GM12878 (cell line): ENCODE data around the gene ZFPM1. TPM values are rescaled to one million over a fixed set of nuclear protein-coding genes. Genes with fewer than 3 reads are reported as not detected.

Experiments
- ATAC-seq: fragments of 200-7000 bp; cut with Tn5 transposase; 3 replicates; pipeline ENCODE4 v1.9.1; 2020; ENCODE audit warnings: mild to moderate bottlenecking, moderate library complexity
- BruUV-seq: library from RNA; stranded (reverse); fragments of 400-500 nt; replicated peaks from 2 replicates; lab custom pipeline; 2021; lab: Mats Ljungman, UMichigan
- CTCF ChIA-PET: fragments of 300-600 bp; sonication (Branson Sonifier 250); formaldehyde crosslinking; extraction: SDS; loops from one replicate; lab custom pipeline; 2021; ENCODE audit warnings: inconsistent platforms; lab: Yijun Ruan, JAX
- POLR2A ChIA-PET: fragments of 350-600 bp; formaldehyde crosslinking; extraction: SDS; loops from one replicate; lab custom pipeline; 2021; ENCODE audit warnings: inconsistent platforms; lab: Charles Lee
- RAD21 ChIA-PET: fragments of 300-600 bp; sonication (Branson Sonifier 250); formaldehyde crosslinking; loops from one replicate; lab custom pipeline; 2023; ENCODE audit warnings: antibody characterized with exemption; ENCODE audit not compliant: unreplicated experiment; lab: Charles Lee
- SMC1A ChIA-PET: fragments of 300-600 bp; sonication (Branson Sonifier 250); formaldehyde crosslinking; loops from one replicate; lab custom pipeline; 2023; ENCODE audit not compliant: unreplicated experiment, uncharacterized antibody; lab: Charles Lee
- DNase-seq: peaks from one replicate; pipeline ENCODE4 v3.0.0-alpha.2; 2011; ENCODE audit warnings: low read depth, low spot score
- FAIRE-seq: peaks from 3 replicates; lab custom pipeline; 2011; peaks lifted over from hg19 to GRCh38; lab: Jason Lieb, UNC
- H2AFZ ChIP-seq: 2 replicates; pipeline ENCODE4 v1.6.0; 2011; ENCODE audit warnings: low read depth, low read length, control low read depth; ENCODE audit not compliant: control insufficient read depth
- H3K27ac ChIP-seq: 2 replicates; pipeline ENCODE4 v1.5.1; 2011; ENCODE audit warnings: control low read depth; ENCODE audit not compliant: control insufficient read depth, insufficient read depth
- H3K27me3 ChIP-seq, 2 experiments: replicated peaks in 1 of 2; 2 replicates each; pipeline versions ENCODE4 v1.6.0 to v1.6.1; 2011; ENCODE audit warnings: low read length in 1 of 2; ENCODE audit not compliant: control insufficient read depth in 2 of 2, insufficient read depth in 2 of 2
- H3K36me3 ChIP-seq, 2 experiments: 2 replicates each; pipeline ENCODE4 v1.5.1; 2011; ENCODE audit warnings: low read length in 1 of 2; ENCODE audit not compliant: control insufficient read depth in 2 of 2, insufficient read depth in 2 of 2
- H3K4me1 ChIP-seq: 2 replicates; pipeline ENCODE4 v1.6.1; 2011; ENCODE audit warnings: mild to moderate bottlenecking, low read length, moderate library complexity, mixed read lengths; ENCODE audit not compliant: control insufficient read depth, insufficient read depth
- H3K4me2 ChIP-seq: 2 replicates; pipeline ENCODE4 v1.6.0; 2011; ENCODE audit warnings: control low read depth; ENCODE audit not compliant: control insufficient read depth, insufficient read depth
- H3K4me3 ChIP-seq: fragments of 200-600 bp; sonication (generic); 2 replicates; pipeline ENCODE4 v1.5.1; 2016
- H3K79me2 ChIP-seq: 2 replicates; pipeline ENCODE4 v1.6.0; 2011; ENCODE audit warnings: low read length; ENCODE audit not compliant: control insufficient read depth, insufficient read depth
- H3K9ac ChIP-seq: 2 replicates; pipeline ENCODE4 v1.8.0; 2011; ENCODE audit warnings: low read length, control low read depth, mixed read lengths; ENCODE audit not compliant: control insufficient read depth, insufficient read depth
- H3K9me3 ChIP-seq: replicated peaks from 3 replicates; pipeline ENCODE4 v1.5.1; 2011; ENCODE audit warnings: mild to moderate bottlenecking, low read length; ENCODE audit not compliant: control insufficient read depth, insufficient read depth
- H4K20me1 ChIP-seq: 2 replicates; pipeline ENCODE4 v1.6.0; 2011; ENCODE audit not compliant: control insufficient read depth, insufficient read depth
- ATF2 ChIP-seq: IDR thresholded peaks from 2 replicates; pipeline ENCODE4 v1.6.1; 2012; ENCODE audit warnings: low read length, inconsistent platforms
- BHLHE40 ChIP-seq, 2 experiments: fragments of 450-650 bp in 1 of 2; IDR thresholded peaks; 2 replicates each; pipeline ENCODE4 v1.6.1; 2011 to 2017; ENCODE audit warnings: low read depth in 2 of 2, borderline replicate concordance in 1 of 2, improper control_type of control experiment in 1 of 2, low read length in 1 of 2, mild to moderate bottlenecking in 1 of 2
- CBFB ChIP-seq: IDR thresholded peaks from 2 replicates; pipeline ENCODE4 v1.6.1; 2016; ENCODE audit warnings: antibody characterized with exemption, low read depth
- CBX5 ChIP-seq: sonication (generic); IDR thresholded peaks from 2 replicates; pipeline ENCODE4 v1.6.1; 2016; ENCODE audit warnings: low read depth, moderate library complexity, mild to moderate bottlenecking, inconsistent platforms
- CUX1 ChIP-seq: IDR thresholded peaks from 2 replicates; pipeline ENCODE4 v1.6.1; 2012; ENCODE audit warnings: improper control_type of control experiment, low read depth, low read length; ENCODE audit not compliant: insufficient replicate concordance
- GABPA ChIP-seq: IDR thresholded peaks from 2 replicates; pipeline ENCODE4 v1.6.1; 2014; ENCODE audit warnings: antibody characterized with exemption, low read depth, mild to moderate bottlenecking, inconsistent platforms
- HDAC2 ChIP-seq: fragments of 200-600 bp; sonication (generic); IDR thresholded peaks from 2 replicates; pipeline ENCODE4 v1.6.1; 2017
- HDAC6 ChIP-seq: fragments of 200-600 bp; sonication (generic); IDR thresholded peaks from one replicate; pipeline ENCODE4 v1.8.0; 2017; ENCODE audit warnings: antibody characterized with exemption; ENCODE audit not compliant: unreplicated experiment
- MTA2 ChIP-seq: fragments of 450-650 bp; IDR thresholded peaks from 2 replicates; pipeline ENCODE4 v1.6.1; 2016; ENCODE audit warnings: low read depth, mild to moderate bottlenecking, moderate library complexity
- POU2F2 ChIP-seq: IDR thresholded peaks from 3 replicates; pipeline ENCODE4 v1.6.1; 2011; ENCODE audit warnings: low read depth, mild to moderate bottlenecking, low read length, borderline replicate concordance
- STAT1 ChIP-seq: fragments of 450-650 bp; conservative IDR thresholded peaks from 2 replicates; pipeline ENCODE4 v1.6.1; 2014; ENCODE audit warnings: antibody characterized with exemption, mild to moderate bottlenecking
- WGBS: methylation state at CpG from one replicate; pipeline ENCODE4 v1.1.6; 2016; ENCODE audit warnings: low lambda C conversion rate; ENCODE audit not compliant: insufficient replicate concordance, insufficient coverage; ENCODE audit errors: missing lambda C conversion rate; 5-methylcytosine and 5-hydroxymethylcytosine counted together
- in situ Hi-C: fragments of 300-500 bp; cut with MboI; formaldehyde crosslinking; loops from 9 replicates; pipeline ENCODE4 v1.14.3; 2018; ENCODE audit warnings: mixed read lengths
- intact Hi-C: fragments of 100-400 bp; cut with micrococcal nuclease; formaldehyde crosslinking; loops from one replicate; pipeline ENCODE4 v1.14.2; 2022; ENCODE audit not compliant: unreplicated experiment
- polyA plus RNA-seq, 11 experiments: library from polyadenylated mRNA; depleted of rRNA in 4 of 11; unstranded in 6 of 11; stranded (reverse) in 5 of 11; fragments of >200 nt; fragmentation: Nextera tagmentation in 4 of 11; fragmentation: Illumina TruSeq in 1 of 11; extraction: Ambion mirVana in 4 of 11; extraction: Trizol in 1 of 11; gene quantifications; 1 replicate in 1 of 11; 2 replicates in 10 of 11; pipeline versions ENCODE4 v1.2.1 to v1.2.3, GENCODE V29; 2011 to 2016; ENCODE audit warnings: inconsistent platforms in 2 of 11, missing spikeins in 2 of 11, low read depth in 1 of 11
- total RNA-seq, 4 experiments: library from RNA; depleted of rRNA in 3 of 4; stranded (reverse); fragments of >200 nt in 3 of 4; fragmentation: Illumina TruSeq in 1 of 4; extraction: Trizol in 1 of 4; gene quantifications; 2 replicates each; pipeline versions ENCODE4 v1.2.1 to v1.2.3, GENCODE V29; 2013 to 2021
- TF ChIP-seq, protein P1 (sequence below): fragments of 450-650 bp; IDR thresholded peaks from 2 replicates; pipeline ENCODE4 v1.6.1; 2016; ENCODE audit warnings: mild to moderate bottlenecking
- TF ChIP-seq, protein P2 (sequence below): fragments of 450-650 bp; conservative IDR thresholded peaks from 2 replicates; pipeline ENCODE4 v1.6.1; 2017; ENCODE audit warnings: mild to moderate bottlenecking, moderate library complexity

ZFPM1 gene
- total and polyA plus RNA-seq, 10 of the 15 experiments (the other 5 are each of a cell fraction or from before 2014, with no cell fraction given) = 0.02 to 5.1 (median 0.30) TPM

GRCh38 chr16:88476817-88477397 is 23.8 kb downstream of the ZFPM1 start:
- ATAC-seq (no peak), FAIRE-seq (no peak), DNase-seq (no peak)
- POLR2A ChIA-PET = no interaction called here
- Histone ChIP-seq H4K20me1 (peaks cover 4% of the 10 kb centered on the region; the same call in 1 of the 2 replicates), H3K27me3 (no peaks in the 10 kb centered on the region), H3K4me1 (peaks cover 9% of the 10 kb centered on the region), H3K9ac (no peak overlapping the region), H3K79me2 (no peaks in the 10 kb centered on the region), H3K4me3 (no peak overlapping the region), H3K9me3 (no peaks in the 10 kb centered on the region), H3K4me2 (no peak overlapping the region), H3K36me3 (no peaks in the 10 kb centered on the region), H2AFZ (no peak overlapping the region), H3K27ac (no peak overlapping the region)
- CTCF ChIA-PET = no interaction called here
- RAD21 ChIA-PET = no interaction called here
- in situ Hi-C loops (no loop called here), intact Hi-C loops (no loop called here)
- no TSS peak for BruUV-seq
- SMC1A ChIA-PET = no interaction called here
- 64% methylated on average over 21 of the region's 26 CpGs for WGBS
- TF ChIP-seq GABPA (no peak), CBFB (no peak), ATF2 (no peak), HDAC6 (no peak), CBX5 (no peak), HDAC2 (no peak), STAT1 (no peak), POU2F2 (no peak), MTA2 (no peak), BHLHE40 (IDR thresholded peaks at IDR 0.05; ENCODE audit: borderline replicate concordance in 1 of 2, low read depth in 2 of 2, low read length in 1 of 2) (no peak), CUX1 (no peak)
- TF ChIP-seq, protein P1, sequence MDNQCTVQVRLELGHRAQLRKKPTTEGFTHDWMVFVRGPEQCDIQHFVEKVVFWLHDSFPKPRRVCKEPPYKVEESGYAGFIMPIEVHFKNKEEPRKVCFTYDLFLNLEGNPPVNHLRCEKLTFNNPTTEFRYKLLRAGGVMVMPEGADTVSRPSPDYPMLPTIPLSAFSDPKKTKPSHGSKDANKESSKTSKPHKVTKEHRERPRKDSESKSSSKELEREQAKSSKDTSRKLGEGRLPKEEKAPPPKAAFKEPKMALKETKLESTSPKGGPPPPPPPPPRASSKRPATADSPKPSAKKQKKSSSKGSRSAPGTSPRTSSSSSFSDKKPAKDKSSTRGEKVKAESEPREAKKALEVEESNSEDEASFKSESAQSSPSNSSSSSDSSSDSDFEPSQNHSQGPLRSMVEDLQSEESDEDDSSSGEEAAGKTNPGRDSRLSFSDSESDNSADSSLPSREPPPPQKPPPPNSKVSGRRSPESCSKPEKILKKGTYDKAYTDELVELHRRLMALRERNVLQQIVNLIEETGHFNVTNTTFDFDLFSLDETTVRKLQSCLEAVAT = no peak
- TF ChIP-seq, protein P2, sequence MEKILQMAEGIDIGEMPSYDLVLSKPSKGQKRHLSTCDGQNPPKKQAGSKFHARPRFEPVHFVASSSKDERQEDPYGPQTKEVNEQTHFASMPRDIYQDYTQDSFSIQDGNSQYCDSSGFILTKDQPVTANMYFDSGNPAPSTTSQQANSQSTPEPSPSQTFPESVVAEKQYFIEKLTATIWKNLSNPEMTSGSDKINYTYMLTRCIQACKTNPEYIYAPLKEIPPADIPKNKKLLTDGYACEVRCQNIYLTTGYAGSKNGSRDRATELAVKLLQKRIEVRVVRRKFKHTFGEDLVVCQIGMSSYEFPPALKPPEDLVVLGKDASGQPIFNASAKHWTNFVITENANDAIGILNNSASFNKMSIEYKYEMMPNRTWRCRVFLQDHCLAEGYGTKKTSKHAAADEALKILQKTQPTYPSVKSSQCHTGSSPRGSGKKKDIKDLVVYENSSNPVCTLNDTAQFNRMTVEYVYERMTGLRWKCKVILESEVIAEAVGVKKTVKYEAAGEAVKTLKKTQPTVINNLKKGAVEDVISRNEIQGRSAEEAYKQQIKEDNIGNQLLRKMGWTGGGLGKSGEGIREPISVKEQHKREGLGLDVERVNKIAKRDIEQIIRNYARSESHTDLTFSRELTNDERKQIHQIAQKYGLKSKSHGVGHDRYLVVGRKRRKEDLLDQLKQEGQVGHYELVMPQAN = no peak
